Ishikawa (cell line): ENCODE measurements around the gene CLASP1.

Experiments
- CEBPB ChIP-seq: IDR thresholded peaks from 2 replicates; pipeline ENCODE4 v1.6.1; 2012
- CREB1 ChIP-seq: IDR thresholded peaks from 2 replicates; pipeline ENCODE4 v1.6.1; 2012; ENCODE audit warnings: low read depth
- EGR1 ChIP-seq: IDR thresholded peaks from 2 replicates; pipeline ENCODE4 v1.6.1; 2012
- EP300 ChIP-seq: IDR thresholded peaks from 2 replicates; pipeline ENCODE4 v1.6.1; 2012; ENCODE audit warnings: borderline replicate concordance
- FOXM1 ChIP-seq: IDR thresholded peaks from 2 replicates; pipeline ENCODE4 v1.6.1; 2012; ENCODE audit warnings: low read depth, borderline replicate concordance
- MAX ChIP-seq: IDR thresholded peaks from 2 replicates; pipeline ENCODE4 v1.6.1; 2012
- NFIC ChIP-seq: IDR thresholded peaks from 2 replicates; pipeline ENCODE4 v1.6.1; 2012
- RAD21 ChIP-seq: IDR thresholded peaks from 2 replicates; pipeline ENCODE4 v1.6.1; 2012; ENCODE audit warnings: low read depth
- TAF1 ChIP-seq: IDR thresholded peaks from 2 replicates; pipeline ENCODE4 v1.6.1; 2012; ENCODE audit warnings: low read depth, mild to moderate bottlenecking
- TCF12 ChIP-seq: IDR thresholded peaks from 2 replicates; pipeline ENCODE4 v1.6.1; 2012; ENCODE audit warnings: low read depth
- TEAD4 ChIP-seq: IDR thresholded peaks from 2 replicates; pipeline ENCODE4 v1.6.1; 2012
- YY1 ChIP-seq: IDR thresholded peaks from 2 replicates; pipeline ENCODE4 v1.6.1; 2012; ENCODE audit warnings: low read depth
- ZBTB7A ChIP-seq: IDR thresholded peaks from 2 replicates; pipeline ENCODE4 v1.6.1; 2012; ENCODE audit warnings: low read depth
- TF ChIP-seq, protein P1 (sequence below): IDR thresholded peaks from 2 replicates; pipeline ENCODE4 v1.6.1; 2012
- TF ChIP-seq, protein P2 (sequence below): IDR thresholded peaks from 2 replicates; pipeline ENCODE4 v1.6.1; 2012; ENCODE audit warnings: low read depth, mild to moderate bottlenecking

Gene CLASP1

GRCh38 chr2:121667618-121668017, 18.4 kb upstream of the CLASP1 start:
- TF ChIP-seq CREB1 = no peak
- no peak for TF ChIP-seq RAD21
- no peak for TF ChIP-seq TEAD4
- no peak for TF ChIP-seq EGR1
- no peak for TF ChIP-seq TAF1
- no peak for TF ChIP-seq YY1
- TF ChIP-seq NFIC = no peak
- TF ChIP-seq EP300 = no peak
- no peak for TF ChIP-seq FOXM1
- TF ChIP-seq, protein P1, sequence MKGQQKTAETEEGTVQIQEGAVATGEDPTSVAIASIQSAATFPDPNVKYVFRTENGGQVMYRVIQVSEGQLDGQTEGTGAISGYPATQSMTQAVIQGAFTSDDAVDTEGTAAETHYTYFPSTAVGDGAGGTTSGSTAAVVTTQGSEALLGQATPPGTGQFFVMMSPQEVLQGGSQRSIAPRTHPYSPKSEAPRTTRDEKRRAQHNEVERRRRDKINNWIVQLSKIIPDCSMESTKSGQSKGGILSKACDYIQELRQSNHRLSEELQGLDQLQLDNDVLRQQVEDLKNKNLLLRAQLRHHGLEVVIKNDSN = no peak
- TF ChIP-seq CEBPB = no peak
- TF ChIP-seq TCF12 = no peak

- TF ChIP-seq, protein P1 = no peak
- TF ChIP-seq ZBTB7A (no peak), TAF1 (no peak), EP300 (no peak), FOXM1 (no peak), NFIC (no peak), RAD21 (no peak), TEAD4 (no peak)
These were observed 16.8 kb upstream of the CLASP1 start for GRCh38 chr2:121666042-121666441.

DNA sequence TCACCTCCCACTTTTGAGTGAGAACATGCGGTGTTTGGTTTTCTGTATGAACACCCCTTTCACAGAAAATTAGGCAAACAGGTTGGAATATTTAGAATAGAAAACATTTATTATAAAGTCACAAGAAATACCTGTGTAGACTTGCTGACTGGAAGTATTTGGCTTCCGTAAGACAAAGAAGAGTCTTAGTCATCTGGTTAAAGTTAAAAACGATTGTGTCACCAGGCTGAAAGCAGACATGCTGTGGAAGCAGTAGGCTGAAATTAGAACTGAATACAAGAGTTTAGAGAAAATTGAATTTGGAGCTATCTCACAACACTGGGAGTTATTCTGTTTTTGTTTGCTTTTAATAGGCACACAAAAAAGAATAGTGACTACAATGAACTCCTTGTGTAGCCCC, 16.2 kb upstream of the CLASP1 start:
- TF ChIP-seq CREB1 = no peak
- TF ChIP-seq RAD21 = no peak
- TF ChIP-seq TEAD4 = no peak
- TF ChIP-seq, protein P2, sequence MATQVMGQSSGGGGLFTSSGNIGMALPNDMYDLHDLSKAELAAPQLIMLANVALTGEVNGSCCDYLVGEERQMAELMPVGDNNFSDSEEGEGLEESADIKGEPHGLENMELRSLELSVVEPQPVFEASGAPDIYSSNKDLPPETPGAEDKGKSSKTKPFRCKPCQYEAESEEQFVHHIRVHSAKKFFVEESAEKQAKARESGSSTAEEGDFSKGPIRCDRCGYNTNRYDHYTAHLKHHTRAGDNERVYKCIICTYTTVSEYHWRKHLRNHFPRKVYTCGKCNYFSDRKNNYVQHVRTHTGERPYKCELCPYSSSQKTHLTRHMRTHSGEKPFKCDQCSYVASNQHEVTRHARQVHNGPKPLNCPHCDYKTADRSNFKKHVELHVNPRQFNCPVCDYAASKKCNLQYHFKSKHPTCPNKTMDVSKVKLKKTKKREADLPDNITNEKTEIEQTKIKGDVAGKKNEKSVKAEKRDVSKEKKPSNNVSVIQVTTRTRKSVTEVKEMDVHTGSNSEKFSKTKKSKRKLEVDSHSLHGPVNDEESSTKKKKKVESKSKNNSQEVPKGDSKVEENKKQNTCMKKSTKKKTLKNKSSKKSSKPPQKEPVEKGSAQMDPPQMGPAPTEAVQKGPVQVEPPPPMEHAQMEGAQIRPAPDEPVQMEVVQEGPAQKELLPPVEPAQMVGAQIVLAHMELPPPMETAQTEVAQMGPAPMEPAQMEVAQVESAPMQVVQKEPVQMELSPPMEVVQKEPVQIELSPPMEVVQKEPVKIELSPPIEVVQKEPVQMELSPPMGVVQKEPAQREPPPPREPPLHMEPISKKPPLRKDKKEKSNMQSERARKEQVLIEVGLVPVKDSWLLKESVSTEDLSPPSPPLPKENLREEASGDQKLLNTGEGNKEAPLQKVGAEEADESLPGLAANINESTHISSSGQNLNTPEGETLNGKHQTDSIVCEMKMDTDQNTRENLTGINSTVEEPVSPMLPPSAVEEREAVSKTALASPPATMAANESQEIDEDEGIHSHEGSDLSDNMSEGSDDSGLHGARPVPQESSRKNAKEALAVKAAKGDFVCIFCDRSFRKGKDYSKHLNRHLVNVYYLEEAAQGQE = no peak
- TF ChIP-seq EP300 = no peak
- TF ChIP-seq NFIC = no peak

DNA sequence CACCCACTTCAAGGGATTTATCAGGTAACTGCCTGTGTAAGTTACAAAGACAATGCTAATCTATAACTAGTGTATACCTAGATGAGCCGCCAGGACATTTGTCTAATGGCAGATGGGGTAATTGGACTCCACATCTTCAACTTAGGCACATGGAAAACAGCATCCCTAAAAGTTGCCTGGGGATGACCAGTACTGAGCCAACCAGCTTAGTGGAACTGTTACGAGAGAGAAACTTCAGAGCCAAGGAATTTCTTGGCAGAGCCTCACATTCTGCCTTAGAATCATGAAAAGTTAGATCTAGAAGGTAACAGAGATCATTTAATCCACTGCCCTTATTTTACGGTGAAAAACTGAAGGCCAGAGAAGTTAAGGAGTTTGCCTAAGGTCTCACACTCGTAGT, 15.5 kb upstream of the CLASP1 start:
- no peak for TF ChIP-seq TEAD4
- TF ChIP-seq YY1 = no peak
- no peak for TF ChIP-seq EGR1
- no peak for TF ChIP-seq CEBPB
- TF ChIP-seq, protein P2 = no peak
- no peak for TF ChIP-seq EP300
- TF ChIP-seq, protein P1 = no peak
- no peak for TF ChIP-seq NFIC
- TF ChIP-seq TCF12 = no peak
- no peak for TF ChIP-seq CREB1
- TF ChIP-seq MAX = no peak
- TF ChIP-seq ZBTB7A = no peak

DNA sequence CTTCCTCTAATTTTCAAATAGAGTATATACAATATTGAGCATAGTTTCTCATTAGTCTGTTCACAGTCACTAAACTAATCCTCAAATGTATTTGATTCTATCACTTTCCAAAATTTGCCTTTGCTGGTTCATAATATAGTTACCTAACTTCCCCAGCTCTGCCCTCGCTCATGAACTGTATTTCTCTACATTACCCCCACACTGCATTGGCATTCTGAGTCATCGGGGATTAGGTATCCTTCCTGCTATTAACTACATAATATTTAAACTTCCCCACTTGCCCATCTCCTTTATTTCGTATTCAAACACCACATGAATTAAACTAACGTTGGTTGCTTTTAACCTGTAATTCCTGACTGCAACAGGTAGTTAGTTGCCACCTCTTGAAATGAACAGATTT, 14.8 kb upstream of the CLASP1 start:
- TF ChIP-seq TEAD4 (no peak), NFIC (no peak), ZBTB7A (no peak), TCF12 (no peak), YY1 (no peak), RAD21 (no peak), EGR1 (no peak), MAX (no peak), TAF1 (no peak)
- TF ChIP-seq, protein P2 = no peak
